Esophagus squamous epithelium (tissue), 4 donors: ENCODE measurements around the gene ERC2.

Experiments
- CTCF ChIP-seq, 6 experiments: fragments of 450-650 bp in 4 of 6; fragments of 200-600 bp in 2 of 6; sonication (generic) in 2 of 6; IDR thresholded peaks; one replicate each; pipeline ENCODE4 v1.5.1; 2016 to 2019; ENCODE audit warnings: antibody characterized with exemption in 6 of 6, mild to moderate bottlenecking in 4 of 6, moderate library complexity in 4 of 6
- POLR2A ChIP-seq, 4 donors: fragments of 450-650 bp; IDR thresholded peaks; one replicate each; pipeline ENCODE4 v1.6.1; 2017; ENCODE audit warnings: antibody characterized with exemption in 4 of 4, mild to moderate bottlenecking in 4 of 4, moderate library complexity in 3 of 4

- no peak for TF ChIP-seq CTCF (IDR thresholded peaks at IDR 0.05)
- no peak for TF ChIP-seq POLR2A (IDR thresholded peaks at IDR 0.05)
Measured at GRCh38 chr3:55623786-55624185, 844.5 kb downstream of the ERC2 start.
